ENCODE data around the gene BRF1.
A peak's percentile ranks its signal among the peaks of the same experiment; 100 is the strongest.

BRF1 gene

DNA sequence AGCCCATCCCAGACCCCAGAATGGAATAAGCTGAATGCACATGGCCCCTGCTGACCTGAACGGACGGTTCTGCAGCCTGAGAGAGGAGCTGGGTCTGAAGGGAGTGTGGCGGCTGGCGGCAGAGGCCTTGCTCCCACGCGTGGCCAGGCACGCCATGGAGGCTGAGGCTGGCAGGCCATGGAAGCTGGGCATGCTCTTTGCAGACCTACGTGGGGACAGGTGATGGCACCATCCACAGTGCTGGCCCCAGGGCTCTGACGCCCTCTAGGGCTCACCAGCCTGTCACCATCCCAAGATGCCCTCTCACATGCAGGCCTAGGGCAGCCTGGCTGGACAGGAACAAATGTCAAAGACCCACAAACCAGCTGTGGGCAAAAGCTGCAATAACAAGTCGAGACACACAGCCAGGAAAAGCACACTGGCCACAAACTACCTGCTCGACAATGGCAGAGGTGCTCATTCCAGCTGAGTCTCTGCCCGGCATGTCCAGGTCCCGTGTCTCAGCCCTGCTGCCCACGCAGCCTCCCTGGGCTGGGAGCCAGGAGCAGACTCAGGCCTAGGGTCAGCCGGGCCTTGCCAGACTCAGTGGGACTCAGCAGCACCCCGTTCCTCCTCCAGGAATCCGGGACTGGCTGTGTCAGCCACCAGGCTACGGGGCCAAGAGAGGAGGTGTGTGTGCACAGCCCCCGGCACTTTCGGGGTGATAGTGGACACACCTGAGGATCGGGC is 32.8 kb downstream of the BRF1 start:
- DNase-seq (ENCODE audit: low read depth in 3 of 3), result no peak

DNA sequence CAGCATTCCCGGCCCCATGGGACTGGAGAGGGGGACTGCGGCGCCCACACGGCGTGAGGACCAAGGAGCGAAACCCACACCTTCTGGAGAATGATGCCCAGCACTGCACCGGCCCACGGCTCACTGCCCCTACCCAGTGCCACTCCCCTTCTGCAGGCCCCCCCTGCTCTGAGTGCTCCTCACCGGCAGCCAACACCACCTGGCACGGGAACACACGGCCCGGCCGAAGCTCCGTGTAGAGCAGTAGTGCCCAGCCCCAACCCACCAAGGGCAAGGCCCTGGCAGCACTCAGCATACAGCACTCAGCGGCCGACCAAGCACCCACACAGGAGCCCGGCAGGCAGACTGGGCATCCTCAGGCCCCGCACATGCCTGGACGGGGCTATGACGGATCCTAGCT is 39.0 kb downstream of the BRF1 start:
- no peak for DNase-seq (ENCODE audit: low read depth in 3 of 3)

DNA sequence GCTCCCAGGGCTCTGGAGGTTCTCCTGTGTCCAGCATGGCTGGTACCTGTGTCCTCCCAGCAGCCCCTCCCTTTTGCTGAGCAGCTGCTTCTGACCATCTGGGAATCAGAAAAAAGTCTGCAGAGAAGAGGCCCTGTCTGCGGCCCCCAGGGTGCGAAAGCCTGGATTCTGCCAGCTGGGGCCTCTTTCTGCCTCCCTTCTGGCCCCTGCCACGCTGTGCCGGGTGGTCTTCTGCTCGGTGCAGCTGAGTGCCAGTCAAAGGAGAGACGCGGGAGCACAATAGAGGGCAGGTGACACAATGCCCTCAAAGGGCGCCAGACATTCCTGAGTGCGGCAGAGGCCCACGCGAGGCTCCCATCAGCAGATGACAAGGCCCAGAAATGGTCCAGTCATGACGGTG is 39.8 kb downstream of the BRF1 start:
- no peak for DNase-seq (ENCODE audit: low read depth in 3 of 3)

DNA sequence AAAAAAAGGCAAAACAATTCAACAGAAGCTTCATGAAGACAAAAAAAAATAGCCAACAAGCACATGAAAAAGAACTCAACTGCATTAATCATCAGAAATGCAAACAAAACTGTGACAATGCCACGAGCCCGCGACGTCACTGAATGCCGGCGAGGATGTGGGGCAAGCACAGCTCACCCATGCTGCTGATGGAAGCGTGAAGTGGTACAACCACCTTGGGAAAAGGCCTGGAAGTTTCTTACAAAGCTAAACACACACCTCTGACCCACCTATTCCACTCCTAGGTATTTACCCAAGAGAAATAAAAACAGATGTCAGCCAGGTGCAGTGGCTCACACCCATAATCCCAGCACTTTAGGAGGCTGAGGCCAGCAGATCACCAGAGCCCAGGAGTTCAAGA is 42.0 kb downstream of the BRF1 start:
- DNase-seq (ENCODE audit: low read depth in 3 of 3), result no peak

GRCh38 chr14:105257464-105257863 is 43.3 kb downstream of the BRF1 start:
- no peak for DNase-seq (ENCODE audit: low read depth in 3 of 3)

- DNase-seq (ENCODE audit: low read depth in 3 of 3), result no peak
These were observed 44.4 kb downstream of the BRF1 start for GRCh38 chr14:105256292-105256960.

DNA sequence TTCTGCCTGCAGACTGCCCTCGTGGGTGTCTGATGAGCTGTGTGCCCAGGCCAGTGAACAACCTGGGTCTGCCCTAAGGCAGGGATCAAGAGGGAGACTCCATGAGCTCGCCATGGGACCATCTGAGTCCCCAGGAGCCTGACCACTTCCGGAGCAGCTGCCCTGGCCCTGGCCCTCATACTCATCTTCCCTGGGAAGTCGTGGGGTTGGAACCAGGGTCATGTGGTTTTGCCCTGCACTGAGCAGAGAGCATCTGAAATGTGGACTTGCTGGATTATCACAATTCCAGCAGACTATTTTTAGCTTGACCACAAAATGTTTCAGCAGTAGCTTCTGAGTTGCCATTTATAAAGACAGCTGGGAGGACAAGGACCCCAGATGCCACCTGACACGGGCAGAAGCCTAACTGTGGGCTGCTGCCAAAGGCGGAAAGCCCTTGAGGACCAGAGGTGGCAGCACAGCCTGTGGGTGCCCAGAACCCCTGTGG is 45.7 kb downstream of the BRF1 start:
- no peak for DNase-seq (ENCODE audit: low read depth in 3 of 3)

DNA sequence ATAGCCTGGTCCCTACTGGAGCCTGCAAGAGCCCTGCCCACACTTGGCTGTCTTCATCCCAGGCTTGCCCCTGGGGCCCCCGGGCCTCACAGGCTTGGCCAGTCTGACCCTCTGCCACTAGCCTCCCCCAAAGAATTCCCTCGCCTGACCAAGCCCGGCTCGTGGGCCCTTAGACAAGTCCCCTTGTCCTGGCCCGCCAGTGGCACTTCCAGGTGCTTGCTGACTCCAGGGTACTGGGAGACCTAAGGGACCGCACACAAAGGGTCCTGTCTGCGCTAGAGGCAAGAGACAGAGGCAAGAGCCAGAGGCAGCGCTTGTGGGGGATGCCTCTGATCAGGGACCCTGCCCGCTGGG is 47.5 kb downstream of the BRF1 start:
- no peak for DNase-seq (ENCODE audit: low read depth in 3 of 3)

GRCh38 chr14:105252552-105253328 is 48.1 kb downstream of the BRF1 start:
- no peak for DNase-seq (ENCODE audit: low read depth in 3 of 3)

DNA sequence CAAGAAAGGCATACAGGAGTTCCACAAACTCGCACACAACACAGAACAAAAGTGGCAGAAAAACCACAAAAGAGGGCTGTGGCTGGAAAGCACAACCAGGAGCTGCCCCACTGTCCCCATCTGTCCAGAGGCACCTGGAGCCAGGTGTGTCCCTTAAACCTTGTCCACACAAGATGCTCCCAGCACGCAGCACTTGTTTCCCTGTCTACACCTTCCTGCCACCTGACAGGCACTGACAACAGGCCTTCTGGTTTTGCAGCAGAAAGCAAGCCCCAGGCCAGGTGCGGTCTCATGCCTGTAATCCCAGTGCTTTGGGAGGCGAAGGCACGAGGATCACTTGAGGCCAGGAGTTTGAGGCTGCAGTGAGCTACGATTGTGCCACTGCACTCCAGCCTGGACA is 48.9 kb downstream of the BRF1 start:
- no peak for DNase-seq (ENCODE audit: low read depth in 3 of 3)

GRCh38 chr14:105250986-105251385 is 49.8 kb downstream of the BRF1 start:
- DNase-seq (ENCODE audit: low read depth in 3 of 3), result no peak

GRCh38 chr14:105250008-105250366 is 50.8 kb downstream of the BRF1 start:
- DNase-seq (ENCODE audit: low read depth in 3 of 3), result no peak

GRCh38 chr14:105249182-105250007 is 51.4 kb downstream of the BRF1 start:
- DNase-seq (ENCODE audit: low read depth in 3 of 3), result no peak

- peak; percentile 73 to 83 (median 77) for DNase-seq (ENCODE audit: low read depth in 3 of 3)
These were observed 52.2 kb downstream of the BRF1 start, which contains the start of gene BTBD6 for GRCh38 chr14:105248368-105249181. Gene BTBD6, plus strand, starts transcription at chr14:105248533. Its CDS starts 179 bp downstream, at chr14:105248712.

GRCh38 chr14:105247715-105248367 is 53.0 kb downstream of the BRF1 start:
- DNase-seq (ENCODE audit: low read depth in 3 of 3), result no peak

GRCh38 chr14:105247026-105247425 is 53.8 kb downstream of the BRF1 start:
- DNase-seq (ENCODE audit: low read depth in 3 of 3), result no peak

- no peak for DNase-seq (ENCODE audit: low read depth in 3 of 3)
These were observed 56.5 kb downstream of the BRF1 start for GRCh38 chr14:105244334-105244733.

GRCh38 chr14:105241641-105242040 is 59.2 kb downstream of the BRF1 start:
- DNase-seq (ENCODE audit: low read depth in 3 of 3), result no peak

DNA sequence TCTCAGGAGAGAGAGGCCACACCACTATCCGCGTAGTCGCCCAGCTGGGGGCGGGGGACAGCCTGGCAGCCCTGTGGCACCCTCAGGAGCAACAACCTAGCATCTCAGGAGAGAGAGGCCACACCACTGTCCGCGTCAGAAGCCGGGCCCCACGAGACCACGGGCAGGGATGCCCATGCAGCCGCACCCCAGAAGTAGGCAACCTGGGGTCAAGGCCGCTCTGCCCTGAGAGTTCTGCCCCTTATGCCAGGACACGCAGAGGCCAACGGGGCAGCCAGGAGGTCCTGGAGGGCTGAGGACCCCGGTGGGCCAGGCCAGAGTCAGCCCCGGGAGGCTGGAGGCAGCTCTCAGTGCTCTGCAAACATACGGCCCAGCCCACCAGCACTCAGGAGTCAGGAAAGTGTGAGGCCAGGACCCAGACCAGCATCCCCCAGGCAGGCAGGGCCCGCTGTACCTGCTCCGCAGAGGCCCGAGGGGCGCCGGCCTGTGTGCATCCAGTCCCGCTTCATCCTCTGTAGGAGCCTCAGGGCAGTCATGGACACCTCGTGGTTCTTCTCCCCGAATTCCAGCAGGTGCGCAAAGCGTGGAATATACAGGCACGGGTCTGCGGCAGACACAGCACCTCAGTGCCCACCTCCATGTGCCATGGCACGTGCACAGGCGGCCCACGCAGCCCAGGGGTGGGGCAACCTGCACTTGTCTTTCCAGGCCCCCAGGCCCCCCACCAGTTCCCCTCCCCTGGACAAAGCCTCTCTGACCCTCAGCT is 59.8 kb downstream of the BRF1 start:
- DNase-seq (ENCODE audit: low read depth in 3 of 3), result no peak

All from stimulated activated CD4-positive, alpha-beta T cell treated with anti-CD3 and anti-CD28 coated beads, TNF-alpha, amount 100 ng/mL, for 4 hours (primary cell).